PC-9 (cell line): Measurements from ENCODE around the gene SERPINE2.

Experiments
- EZH2 ChIP-seq: fragments of 200-600 bp; sonication (generic); IDR thresholded peaks from 2 replicates; pipeline ENCODE4 v1.8.0; 2017; ENCODE audit warnings: antibody characterized with exemption, low read depth
- TF ChIP-seq, protein P1 (sequence below): fragments of 200-600 bp; sonication (generic); conservative IDR thresholded peaks from 2 replicates; pipeline ENCODE4 v1.6.1; 2017; ENCODE audit warnings: mixed run types, antibody characterized with exemption, mild to moderate bottlenecking, moderate library complexity

DNA sequence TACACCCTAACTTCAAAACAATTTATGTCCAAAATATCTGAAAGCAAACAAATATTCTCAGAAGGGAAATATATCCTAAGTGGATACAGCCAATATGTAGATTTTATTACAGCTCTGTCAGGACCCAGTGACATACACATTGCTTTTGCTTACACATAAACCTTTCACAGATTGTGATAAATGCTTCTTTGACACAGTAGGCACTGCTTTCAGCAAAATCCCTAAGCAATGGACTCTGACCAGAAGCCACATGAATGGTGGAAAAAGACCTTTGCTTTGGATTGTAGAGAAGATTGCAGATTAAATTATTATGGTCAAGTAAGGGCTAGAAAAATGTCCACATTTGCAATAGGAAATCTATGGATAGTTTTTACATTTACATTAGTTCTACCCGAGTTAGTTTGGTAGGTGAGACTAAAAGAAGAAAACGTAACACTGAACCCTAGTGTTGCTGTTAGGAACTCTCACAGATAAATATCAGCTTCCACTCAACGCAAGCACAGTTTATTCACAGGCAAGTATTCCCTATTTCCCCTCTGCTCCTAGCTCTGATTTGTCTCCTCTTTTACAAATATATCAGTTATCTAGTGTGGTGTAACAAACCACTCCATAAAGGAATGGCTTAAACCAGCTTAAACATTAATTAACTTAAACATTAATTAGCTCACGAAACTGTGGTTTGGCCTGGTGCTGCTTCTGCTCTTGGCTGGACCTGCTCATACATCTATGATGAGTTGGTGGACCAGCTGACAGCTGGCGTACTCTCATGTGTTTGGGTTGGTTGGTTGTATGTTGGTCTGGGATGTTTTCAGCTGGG is 23.6 kb upstream of the SERPINE2 start:
- TF ChIP-seq, protein P1, sequence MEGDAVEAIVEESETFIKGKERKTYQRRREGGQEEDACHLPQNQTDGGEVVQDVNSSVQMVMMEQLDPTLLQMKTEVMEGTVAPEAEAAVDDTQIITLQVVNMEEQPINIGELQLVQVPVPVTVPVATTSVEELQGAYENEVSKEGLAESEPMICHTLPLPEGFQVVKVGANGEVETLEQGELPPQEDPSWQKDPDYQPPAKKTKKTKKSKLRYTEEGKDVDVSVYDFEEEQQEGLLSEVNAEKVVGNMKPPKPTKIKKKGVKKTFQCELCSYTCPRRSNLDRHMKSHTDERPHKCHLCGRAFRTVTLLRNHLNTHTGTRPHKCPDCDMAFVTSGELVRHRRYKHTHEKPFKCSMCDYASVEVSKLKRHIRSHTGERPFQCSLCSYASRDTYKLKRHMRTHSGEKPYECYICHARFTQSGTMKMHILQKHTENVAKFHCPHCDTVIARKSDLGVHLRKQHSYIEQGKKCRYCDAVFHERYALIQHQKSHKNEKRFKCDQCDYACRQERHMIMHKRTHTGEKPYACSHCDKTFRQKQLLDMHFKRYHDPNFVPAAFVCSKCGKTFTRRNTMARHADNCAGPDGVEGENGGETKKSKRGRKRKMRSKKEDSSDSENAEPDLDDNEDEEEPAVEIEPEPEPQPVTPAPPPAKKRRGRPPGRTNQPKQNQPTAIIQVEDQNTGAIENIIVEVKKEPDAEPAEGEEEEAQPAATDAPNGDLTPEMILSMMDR, result no peak
- no peak for TF ChIP-seq EZH2
